ENCODE results near the gene UMODL1.
"Not testable (repeated sequence)": the region's sequence is repeated elsewhere in the genome, so short reads cannot be mapped to it uniquely, and the experiment has no call there.

Gene UMODL1

DNA sequence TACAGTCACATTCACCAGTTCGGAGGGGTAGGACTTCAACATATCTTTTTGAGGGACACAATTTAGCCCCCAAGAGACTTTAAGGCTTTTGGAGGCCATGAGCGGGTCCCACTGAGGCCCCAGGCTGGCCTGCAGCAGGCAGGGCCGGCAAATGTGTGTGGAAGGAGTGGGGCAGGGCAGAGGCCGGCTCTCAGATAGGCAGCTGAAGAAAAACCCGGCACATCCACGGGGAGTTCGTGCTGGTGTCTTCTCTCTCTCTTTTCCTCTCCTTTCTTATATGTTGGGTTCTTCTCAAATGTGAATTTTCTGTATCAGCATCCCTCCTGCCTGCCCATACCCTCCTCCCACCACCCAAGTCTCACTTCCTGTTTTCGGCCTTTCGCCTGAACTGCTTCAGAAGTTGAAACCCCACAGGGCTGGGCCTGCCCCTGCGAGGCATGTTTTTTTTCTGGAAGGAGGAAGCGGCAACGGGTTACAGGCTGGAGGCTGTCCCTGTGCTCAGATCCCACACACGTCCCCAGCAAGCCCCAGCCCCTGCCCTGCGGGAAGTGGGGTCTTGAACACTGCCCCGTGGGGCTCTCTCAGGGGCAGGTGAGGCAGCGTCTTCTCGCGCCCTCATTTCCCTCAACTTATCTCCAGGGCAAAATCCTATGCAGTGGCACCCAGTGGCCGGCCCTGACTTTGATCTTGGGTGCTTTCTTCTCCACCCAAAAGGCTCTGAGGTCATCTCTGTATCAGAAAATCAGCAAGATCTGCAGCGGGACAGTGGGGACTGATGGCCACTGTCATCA lies 9.7 kb upstream of the UMODL1 start:
- no peak for DNase-seq (ENCODE audit: low read depth)

DNA sequence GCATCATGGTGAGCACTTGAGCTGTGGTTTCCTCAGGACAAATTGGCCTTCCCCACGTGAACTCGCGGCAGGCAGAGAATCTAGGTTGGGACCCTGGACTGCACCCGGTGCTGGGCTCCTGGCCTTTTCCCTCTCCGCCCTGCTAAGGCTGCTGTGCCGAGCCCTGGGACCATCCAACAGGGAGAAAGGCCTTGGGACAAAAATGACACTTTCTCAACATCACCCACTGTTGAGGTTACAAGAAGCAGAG lies 9.2 kb upstream of the UMODL1 start:
- no peak for DNase-seq (ENCODE audit: low read depth)

DNA sequence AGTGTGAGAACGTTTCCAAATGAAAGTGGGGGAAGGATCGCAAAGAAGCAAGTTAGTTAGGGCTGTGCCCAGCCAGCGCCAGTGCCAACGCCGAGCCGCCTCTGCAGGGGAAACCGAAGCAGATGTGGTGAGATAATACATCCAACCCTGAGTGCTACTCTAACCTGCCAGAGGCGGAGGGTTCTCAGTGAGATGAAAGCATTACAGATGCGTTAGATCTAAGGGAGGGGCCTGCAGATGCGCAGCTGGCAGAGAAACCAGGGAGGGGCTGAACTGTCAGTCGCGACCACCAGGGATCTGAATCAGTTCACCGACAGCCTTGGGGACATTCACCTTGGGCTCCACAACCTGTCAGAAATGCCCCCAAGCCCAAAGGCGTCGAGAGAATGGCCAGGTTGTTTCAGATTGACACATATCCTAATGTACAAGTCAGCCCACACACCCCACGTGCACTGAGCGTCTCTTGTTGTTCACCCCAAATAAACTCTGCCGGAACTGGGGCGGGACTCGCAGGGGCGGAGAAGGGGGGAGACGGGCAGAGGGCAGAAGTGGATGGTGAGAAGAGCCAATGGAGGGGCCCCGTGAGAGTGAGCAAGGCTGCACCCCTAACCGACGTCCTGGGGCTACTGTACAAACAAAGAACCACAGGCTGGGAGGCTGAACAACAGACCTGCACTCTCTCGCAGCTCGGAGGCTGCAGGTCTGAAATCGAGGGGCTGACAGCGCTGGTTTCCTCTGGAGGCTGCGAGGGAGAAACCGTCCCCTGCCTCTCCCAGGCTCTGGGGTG lies 8.7 kb upstream of the UMODL1 start:
- DNase-seq (ENCODE audit: low read depth) = no peak

DNA sequence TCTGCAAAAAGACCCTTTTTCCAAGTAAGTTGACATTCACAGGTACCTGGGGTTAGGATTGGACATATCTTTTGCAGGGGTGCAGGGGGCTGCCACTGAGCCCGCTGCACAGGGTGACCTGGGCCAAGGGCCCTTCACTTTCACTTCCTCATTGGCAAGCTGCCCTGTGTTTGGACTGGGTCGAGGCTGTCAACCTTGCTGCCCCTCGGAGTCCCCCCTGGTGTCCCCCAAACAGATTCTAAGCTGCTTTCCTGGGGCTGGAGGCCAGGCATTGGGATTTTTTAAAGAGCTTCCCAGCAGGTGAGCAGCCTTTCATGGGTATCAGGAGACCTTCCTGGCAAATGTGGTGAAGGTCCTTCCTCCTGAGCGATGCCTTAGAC lies 7.9 kb upstream of the UMODL1 start:
- no peak for DNase-seq (ENCODE audit: low read depth)

DNA sequence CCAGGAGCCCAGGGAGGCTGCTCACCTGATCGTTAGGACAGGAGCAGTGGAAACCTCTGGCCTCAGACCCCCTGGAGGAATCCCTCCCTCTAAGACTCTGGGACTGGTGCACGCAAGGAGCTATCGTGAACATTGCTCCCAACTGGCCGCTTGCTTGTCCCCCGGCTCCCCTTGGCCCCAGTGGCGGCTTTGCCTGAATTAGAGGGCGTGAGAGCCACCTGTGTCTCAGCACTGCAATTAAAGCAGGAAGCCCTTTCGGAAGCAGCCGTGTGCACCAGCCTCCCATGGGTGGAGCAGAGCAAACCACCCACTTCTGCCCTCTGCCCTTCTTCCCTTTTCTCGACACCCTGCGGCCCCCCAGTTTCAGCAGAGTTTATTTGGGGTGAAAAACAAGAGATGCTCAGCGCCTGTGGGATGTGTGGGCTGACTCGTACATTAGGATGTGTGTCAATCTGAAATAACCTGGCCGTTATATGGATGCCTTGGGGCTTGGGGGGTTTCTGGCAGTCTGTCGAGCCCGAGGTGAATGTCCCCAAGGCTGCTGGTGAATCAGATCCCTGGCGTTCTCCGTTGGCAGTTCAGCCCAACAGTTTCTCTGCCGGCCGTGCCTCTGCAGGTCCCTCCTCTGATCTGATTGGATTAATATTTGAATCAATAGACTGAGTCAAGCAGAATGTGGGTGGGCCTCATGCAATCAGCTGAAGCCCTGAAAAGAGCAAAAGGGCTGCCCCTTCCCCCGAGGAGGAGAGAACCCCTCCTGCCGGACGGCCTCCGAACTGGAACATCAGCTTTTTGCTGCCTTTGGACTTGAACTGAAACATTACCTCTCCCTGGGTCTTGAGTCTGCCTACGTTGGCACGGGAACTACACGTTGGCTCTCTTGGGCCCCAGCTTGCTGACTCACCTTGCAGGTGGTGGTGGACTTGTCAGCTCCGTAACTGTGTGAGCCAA lies 7.3 kb upstream of the UMODL1 start:
- DNase-seq (ENCODE audit: low read depth) = no peak

DNA sequence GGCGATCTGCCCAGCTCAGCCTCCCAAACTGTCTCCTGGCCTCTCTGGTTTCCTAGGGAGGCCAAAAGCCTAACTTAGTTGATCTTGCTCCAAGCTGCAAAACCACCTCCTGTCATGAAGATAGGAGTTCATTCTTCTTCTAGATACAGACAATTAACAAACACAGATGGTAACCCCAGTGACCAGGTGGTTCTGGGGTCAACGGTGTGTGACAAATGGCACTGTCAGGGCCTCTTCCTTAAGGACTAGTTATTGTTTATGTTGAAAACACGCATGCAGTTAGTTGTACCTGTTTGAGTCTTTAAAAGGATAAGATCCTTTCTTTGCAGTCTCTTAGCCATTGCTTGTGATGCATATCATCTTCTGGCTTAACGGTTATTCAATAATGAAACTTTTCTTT lies 4.6 kb upstream of the UMODL1 start:
- DNase-seq (ENCODE audit: low read depth) = no peak

DNA sequence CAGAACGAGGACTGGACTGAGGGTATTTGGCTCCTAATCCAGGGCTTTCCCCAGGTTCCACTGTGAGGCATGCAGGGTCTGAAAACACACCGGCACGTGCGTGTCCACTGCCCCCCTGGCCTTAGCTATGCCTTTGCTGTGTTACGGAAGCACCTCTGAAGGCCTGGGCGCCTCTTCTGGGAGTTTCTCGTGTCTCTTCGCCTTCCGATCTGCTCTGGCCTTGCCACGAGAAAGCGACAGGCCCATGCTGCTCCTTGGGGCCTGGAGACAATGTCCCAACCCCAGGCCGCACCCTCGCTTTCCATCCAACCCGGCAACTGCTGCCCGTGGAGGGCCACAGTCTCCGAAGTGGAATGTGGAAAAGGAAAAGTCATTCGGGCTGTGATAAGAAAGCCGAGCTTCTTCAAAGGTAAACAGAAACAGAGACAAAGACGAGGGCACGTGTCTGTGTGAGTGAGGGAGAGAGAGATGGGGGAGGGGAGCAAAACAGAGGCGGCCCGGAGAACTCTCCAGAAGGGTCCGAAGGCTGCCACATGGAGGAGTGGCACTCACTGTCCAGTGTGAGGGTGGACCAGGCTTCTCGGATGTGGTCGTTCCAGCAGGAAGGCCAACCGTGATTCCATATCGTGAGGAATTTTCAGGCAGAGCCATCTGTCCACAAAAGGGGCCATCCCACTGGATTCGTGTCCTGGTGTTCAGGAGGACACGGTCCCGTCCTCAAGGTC lies 3.4 kb upstream of the UMODL1 start:
- no peak for DNase-seq (ENCODE audit: low read depth)

DNA sequence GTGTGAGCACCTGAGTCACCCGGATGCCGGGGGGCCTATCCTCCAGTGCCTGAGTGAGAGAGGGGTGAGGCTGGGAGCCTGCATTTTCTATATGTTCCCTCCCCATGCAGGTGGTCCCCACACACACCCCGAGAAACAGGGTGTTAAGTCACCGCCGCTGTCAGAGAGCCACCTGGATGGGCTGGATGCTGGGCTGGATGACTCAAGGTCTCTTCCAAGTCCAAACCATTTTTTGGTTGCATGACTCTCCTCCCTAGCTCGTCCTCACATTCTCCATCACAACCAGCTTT lies 2.9 kb upstream of the UMODL1 start:
- no peak for DNase-seq (ENCODE audit: low read depth)

DNA sequence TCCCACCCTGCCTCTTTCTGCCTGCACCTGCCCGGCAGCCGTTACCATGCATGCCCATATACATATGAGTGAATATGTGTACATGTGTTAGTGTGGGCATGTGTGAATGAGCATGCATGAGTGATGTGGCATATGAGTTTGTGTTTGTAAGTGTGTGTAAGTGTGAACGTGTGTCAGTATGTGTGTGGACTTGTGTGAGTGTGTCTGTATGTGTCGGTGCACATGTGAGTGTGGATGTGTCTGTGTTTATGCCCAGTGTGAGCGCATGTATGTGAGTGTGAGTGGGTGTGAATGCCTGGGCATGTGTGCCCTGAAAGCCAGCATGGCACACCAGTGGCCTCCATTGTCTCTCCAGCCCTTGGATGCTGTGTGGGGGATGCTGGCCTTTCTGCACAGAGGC lies 2.5 kb upstream of the UMODL1 start:
- DNase-seq (ENCODE audit: low read depth) = no peak

DNA sequence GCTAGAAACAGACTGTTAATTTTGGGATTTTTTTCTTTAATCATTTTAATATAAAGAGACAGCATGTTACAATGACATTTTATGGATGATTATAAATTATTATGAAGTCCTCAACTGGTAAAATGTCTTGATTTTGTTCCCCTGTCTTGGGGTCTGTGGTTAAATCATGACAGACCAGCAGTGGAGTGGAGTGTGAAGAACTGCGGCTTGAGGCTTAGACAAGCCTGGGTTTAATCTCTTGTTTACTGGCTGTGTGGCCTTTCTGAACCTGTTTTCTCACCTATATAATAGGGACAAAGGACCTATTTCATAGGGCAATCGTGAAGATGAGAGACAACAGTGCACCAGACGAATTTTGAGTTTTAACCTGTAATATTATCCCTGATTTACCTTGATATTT lies 1.8 kb upstream of the UMODL1 start:
- DNase-seq (ENCODE audit: low read depth) = no peak

DNA sequence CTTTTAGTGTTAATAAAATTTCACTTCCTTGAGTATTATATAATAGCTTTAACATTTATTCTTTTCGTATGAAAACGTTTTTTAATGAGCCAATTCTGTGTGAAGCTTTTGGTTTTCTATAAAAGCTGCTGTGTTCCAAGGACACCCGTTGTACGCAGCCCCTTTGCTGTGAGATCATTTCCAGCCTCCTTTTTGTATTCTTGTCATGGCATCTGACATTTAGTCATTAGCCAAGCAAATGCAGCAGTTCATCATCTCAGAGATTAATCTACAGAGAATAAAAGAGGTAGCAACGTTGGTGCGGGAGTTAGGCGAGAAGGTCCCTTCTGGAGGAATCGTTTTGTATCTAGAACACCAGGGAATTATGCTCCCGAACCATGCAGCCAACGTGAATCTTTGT lies 1.3 kb upstream of the UMODL1 start:
- DNase-seq (ENCODE audit: low read depth) = no peak

DNA sequence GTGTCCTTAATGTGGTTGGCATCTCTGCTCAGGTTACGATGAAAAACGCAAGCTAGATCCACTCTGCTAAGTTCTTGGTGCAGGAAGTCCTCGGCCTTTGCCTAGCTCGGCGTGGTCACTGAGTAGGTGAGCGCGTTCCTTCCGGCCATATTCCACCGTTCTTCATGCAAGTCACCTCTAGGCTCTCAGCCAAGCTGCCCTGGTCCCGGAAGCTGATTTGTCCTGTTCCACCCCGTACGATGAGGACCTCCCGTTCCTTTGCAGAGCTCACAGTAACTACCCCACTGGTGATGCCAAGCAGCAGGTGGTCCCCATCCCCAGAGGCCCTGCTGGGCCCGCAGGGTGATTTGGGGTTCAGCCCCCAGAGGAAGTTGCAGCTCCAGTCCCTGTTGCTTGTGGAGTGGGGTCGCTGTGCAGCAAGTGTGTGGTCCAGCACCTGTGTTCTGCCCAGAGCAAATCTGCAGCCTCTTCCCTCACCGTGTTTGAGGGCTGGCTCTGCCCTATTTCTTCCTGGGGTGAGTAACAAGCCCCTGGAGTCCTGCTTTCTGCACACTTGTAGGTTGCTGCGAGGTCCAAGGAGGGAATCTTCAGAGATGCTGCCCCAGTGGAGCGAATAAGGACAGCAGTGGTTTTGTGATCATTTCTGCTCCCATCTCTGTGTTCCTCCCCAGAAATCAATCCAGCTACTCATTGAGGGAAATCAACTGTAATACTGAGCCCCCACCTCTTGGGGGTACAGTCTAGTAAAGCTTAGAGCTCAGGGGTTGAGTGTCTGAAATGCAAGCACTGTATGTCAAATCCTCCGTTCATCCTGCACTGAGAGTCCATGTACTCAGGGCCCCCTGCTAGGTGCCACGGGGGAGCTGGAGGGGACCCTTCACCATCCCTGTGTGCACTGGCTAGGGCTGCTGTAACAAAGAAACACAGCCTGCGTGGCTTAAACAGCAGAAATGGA lies 2.3 kb downstream of the UMODL1 start:
- no peak for DNase-seq (ENCODE audit: low read depth)

DNA sequence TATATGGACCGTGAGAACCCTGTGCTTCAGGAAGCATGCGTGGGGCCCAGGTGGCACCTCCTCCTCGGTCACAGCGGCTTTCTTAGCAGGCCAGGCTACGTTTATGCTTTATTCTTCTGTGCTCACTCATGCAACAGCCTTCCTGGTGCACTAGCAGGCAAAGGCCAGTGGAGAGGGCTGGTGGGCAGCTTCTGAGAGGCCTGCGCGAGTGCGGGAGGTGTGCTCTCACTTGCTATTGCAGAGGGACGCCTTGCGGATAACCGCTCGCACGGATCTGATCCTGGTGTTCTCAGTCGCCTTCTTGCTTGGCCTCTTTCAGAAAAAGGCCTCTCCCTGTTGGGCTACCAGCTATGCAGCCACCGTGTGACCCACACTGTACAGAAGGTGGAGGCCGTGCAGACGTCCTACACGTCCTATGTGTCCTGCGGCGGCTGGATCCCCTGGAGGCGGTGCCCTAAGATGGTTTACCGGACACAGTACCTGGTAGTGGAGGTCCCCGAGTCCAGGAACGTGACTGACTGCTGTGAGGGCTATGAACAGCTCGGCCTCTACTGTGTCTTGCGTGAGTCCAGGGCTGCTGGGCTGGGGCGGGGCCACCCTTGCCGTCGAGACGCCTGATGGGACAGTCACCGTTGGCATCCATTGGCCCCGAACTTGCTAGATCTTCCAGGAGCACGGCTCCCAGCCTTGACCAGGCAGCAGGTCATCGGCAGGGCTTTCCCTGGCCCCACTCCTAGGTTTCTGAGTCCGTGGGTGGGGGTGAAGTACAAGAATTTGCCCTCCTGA lies 4.8 kb downstream of the UMODL1 start:
- no peak for DNase-seq (ENCODE audit: low read depth)

DNA sequence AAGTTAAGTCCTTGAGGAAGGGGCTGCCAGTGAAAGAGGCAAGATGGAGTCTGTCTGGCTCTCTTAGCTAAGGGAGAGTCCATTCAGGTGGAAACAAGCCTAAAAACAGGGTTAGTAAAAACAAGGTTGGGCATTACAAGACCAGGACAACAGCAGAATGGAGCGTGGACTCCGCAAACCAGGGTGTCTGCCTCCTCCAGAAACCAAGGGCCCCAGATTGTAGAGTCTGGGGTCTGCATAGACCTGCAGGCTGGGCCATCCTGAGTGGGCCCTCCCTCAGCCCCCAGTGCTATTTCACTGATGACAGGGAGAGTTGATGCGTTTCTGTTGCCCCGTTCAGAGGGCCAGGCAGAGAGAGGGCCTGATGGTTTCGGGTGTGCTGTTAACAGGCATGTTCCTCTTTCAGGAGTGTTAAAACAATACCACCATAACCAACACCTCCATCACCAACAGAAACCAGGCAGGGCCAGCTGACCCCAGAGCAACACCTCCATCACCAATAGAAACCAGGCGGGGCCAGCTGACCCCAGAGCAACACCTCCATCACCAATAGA lies 6.6 kb downstream of the UMODL1 start:
- not testable (repeated sequence) for DNase-seq (ENCODE audit: low read depth)

DNA sequence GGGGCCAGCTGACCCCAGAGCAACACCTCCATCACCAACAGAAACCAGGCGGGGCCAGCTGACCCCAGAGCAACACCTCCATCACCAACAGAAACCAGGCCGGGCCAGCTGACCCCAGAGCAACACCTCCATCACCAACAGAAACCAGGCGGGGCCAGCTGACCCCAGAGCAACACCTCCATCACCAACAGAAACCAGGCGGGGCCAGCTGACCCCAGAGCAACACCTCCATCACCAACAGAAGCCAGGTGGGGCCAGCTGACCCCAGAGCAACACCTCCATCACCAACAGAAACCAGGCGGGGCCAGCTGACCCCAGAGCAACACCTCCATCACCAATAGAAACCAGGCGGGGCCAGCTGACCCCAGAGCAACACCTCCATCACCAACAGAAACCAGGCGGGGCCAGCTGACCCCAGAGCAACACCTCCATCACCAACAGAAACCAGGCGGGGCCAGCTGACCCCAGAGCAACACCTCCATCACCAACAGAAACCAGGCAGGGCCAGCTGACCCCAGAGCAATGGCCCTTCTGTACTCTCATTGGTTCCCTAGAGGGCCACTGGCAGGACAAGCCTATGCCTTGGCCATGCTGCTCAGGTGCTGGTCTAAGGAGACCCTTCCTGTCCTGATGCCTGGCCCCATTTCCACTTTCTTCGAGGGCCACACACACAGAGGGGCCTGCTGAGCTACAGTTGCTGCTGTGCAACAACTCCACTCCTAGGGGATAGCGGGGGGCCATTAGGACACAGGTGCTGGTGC lies 7.3 kb downstream of the UMODL1 start:
- DNase-seq (ENCODE audit: low read depth) = not testable (repeated sequence)

DNA sequence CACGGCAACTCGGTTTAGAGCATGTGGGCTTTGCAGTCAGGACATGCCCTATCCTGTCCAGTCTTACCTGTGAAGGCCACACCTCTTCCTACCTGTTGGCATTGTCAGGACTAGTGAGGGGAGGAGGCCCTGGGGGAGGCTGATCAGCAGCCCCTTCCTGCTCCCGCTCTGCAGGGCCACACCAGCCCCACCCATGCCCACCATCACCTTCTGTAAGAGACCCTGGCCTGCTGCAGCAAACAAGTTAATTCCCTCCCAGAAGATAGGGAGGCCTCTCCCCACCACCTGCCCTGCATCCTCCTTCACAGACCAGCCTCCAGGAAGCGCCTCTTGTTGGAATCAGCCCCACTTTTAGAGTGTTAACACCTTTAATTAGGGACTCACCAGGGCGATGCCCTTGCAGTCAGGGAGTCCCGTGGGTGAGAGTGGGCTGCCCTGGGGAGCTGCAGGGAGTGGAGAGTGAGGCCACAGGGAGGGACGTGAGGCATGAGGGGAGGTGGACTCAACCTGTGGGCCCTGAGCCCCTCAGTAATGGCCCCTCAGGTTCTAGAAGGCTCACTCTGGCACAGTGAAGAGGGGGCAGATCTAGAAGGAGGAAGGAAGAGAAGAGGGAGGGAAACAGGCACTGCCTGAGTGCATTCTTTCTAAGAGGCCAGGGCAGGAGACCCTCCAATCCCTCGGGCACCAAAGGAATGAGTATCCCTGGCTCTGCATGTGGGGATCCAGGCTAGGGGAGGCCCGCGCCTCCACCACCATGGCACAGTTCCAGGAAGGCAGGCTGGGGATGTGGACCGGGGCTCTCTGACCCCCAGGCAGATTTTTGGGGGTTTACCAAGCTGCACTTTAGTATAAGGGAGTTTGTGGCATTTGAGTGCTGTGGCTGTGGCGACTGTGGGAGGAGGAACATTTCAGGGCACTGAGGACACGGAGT lies 8.2 kb downstream of the UMODL1 start:
- no peak for DNase-seq (ENCODE audit: low read depth)

DNA sequence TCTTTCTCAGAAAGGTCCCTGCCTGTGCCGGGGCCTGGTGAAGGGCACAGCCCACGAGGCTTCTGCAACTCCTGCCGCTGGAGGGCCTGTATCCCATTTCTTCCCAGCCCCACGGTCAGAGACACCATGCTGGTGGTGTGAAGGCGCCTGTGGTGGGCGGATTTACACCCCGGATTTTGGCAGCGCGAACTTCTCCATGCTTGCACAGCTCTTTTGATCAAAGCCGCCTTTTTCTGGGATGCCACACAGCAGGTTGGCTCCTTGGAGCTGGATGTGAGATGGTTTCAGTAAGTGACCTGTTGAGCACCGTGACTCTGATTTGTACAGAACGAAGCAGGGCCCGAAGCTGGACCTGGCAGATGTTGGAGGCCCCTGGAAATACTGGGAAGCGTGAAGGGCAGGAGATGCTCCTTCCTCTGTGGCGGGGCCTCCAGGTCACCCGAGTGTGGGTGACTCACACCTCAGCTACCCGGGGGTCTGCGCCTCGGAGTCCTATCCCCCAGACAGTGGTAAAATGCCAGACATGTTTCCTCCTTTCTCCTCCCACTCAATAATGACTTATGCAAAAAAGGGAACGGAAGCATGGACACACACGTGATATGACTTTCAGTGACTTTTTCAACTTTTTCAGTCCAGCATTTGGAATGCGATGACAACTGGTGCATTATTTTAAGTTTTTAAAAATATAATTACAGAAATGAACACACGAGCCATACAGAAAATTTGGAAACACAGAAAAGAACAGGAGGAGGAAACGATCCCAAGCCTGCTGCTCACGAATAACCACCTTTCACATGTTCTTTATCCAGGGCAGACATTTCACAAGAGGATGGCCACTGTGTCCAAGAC lies 9.0 kb downstream of the UMODL1 start:
- DNase-seq (ENCODE audit: low read depth) = no peak

All from stromal cell of bone marrow (primary cell).